Medulla oblongata (tissue), 1 donor: ENCODE measurements around the gene CSPG5.

Experiments used
- DNase-seq: peaks from one replicate; pipeline ENCODE4 v3.0.0-alpha.2; 2015; ENCODE audit errors: extremely low spot score

CSPG5 gene

GRCh38 chr3:47540281-47540680 lies 38.4 kb downstream of the CSPG5 start:
- DNase-seq, result no peak

GRCh38 chr3:47536967-47537366 lies 41.7 kb downstream of the CSPG5 start:
- DNase-seq, result no peak

- peak; percentile 50 for DNase-seq
These were observed 42.3 kb downstream of the CSPG5 start for GRCh38 chr3:47536221-47536891.

- no peak for DNase-seq
These were observed 44.6 kb downstream of the CSPG5 start for GRCh38 chr3:47533996-47534454.

- no peak for DNase-seq
These were observed 45.2 kb downstream of the CSPG5 start for GRCh38 chr3:47533481-47533880.

GRCh38 chr3:47527952-47528725 lies 50.5 kb downstream of the CSPG5 start:
- no peak for DNase-seq

- DNase-seq, result no peak
These were observed 53.0 kb downstream of the CSPG5 start for GRCh38 chr3:47525617-47526016.

GRCh38 chr3:47523310-47524073 lies 55.2 kb downstream of the CSPG5 start:
- DNase-seq, result no peak

- DNase-seq, result peak; percentile 91
These were observed 56.3 kb downstream of the CSPG5 start for GRCh38 chr3:47522082-47522987.

GRCh38 chr3:47520756-47521155 lies 57.9 kb downstream of the CSPG5 start:
- no peak for DNase-seq

- DNase-seq, result no peak
These were observed 60.7 kb downstream of the CSPG5 start for GRCh38 chr3:47517937-47518336.

- DNase-seq, result no peak
These were observed 62.8 kb downstream of the CSPG5 start for GRCh38 chr3:47515864-47516319.

GRCh38 chr3:47515100-47515499 lies 63.6 kb downstream of the CSPG5 start:
- DNase-seq, result no peak

GRCh38 chr3:47513125-47513929 lies 65.3 kb downstream of the CSPG5 start, which contains the start of gene ELP6:
Gene ELP6 (minus strand): TSS chr3:47513712. CDS start chr3:47513590, 122 bp downstream.
- DNase-seq, result peak; percentile 97

GRCh38 chr3:47512416-47513124 lies 66.1 kb downstream of the CSPG5 start:
- peak; percentile 14 for DNase-seq
